Common myeloid progenitor, CD34-positive (primary cell): ENCODE results near the gene TSPAN5.
A peak's percentile ranks its signal among the peaks of the same experiment; 100 is the strongest.

ENCODE experiments used
- CTCF ChIA-PET: fragments of 350-600 bp; sonication (Branson Sonifier 250); formaldehyde crosslinking; loops from one replicate; lab custom pipeline; 2021; ENCODE audit warnings: antibody characterized with exemption; lab: Charles Lee
- POLR2A ChIA-PET: fragments of 350-600 bp; sonication (Branson Sonifier 250); formaldehyde crosslinking; loops from one replicate; lab custom pipeline; 2021; ENCODE audit warnings: antibody characterized with exemption; lab: Charles Lee
- DNase-seq, 3 donors: peaks; one replicate each; pipeline versions ENCODE4 v3.0.0 to v3.0.0-alpha.2; 2013
- H3K27ac ChIP-seq, 2 experiments: 1 replicate in 1 of 2; 2 replicates in 1 of 2; pipeline ENCODE4 v1.7.0; 2013; ENCODE audit warnings: inconsistent platforms in 2 of 2, low read length in 2 of 2, mild to moderate bottlenecking in 2 of 2, low read depth in 1 of 2, moderate library complexity in 1 of 2; ENCODE audit not compliant: severe bottlenecking in 2 of 2, insufficient read depth in 1 of 2, poor library complexity in 1 of 2
- H3K27me3 ChIP-seq, 5 experiments: replicated peaks in 2 of 5; 1 replicate in 3 of 5; 2 replicates in 2 of 5; pipeline versions ENCODE4 v1.6.1 to v1.7.0; 2013; ENCODE audit warnings: low read length in 4 of 5, mild to moderate bottlenecking in 2 of 5, moderate library complexity in 2 of 5, inconsistent platforms in 1 of 5; ENCODE audit not compliant: insufficient read depth in 5 of 5, control insufficient read depth in 4 of 5
- H3K36me3 ChIP-seq, 4 experiments: 1 replicate in 2 of 4; 2 replicates in 2 of 4; pipeline versions ENCODE4 v1.6.1 to v1.7.0; 2013; ENCODE audit warnings: low read length in 3 of 4, control low read depth in 1 of 4, mild to moderate bottlenecking in 1 of 4; ENCODE audit not compliant: control insufficient read depth in 4 of 4, insufficient read depth in 4 of 4
- H3K4me1 ChIP-seq, 4 experiments: 1 replicate in 3 of 4; 2 replicates in 1 of 4; pipeline versions ENCODE4 v1.6.1 to v1.7.1; 2013; ENCODE audit warnings: low read length in 3 of 4, mild to moderate bottlenecking in 3 of 4, control low read depth in 1 of 4, inconsistent platforms in 1 of 4, moderate library complexity in 1 of 4; ENCODE audit not compliant: control insufficient read depth in 4 of 4, insufficient read depth in 4 of 4; ENCODE audit errors: control extremely low read depth in 1 of 4
- H3K4me3 ChIP-seq, 7 experiments: 1 replicate in 4 of 7; 2 replicates in 3 of 7; pipeline versions ENCODE4 v1.5.1 to v1.7.0; 2013; ENCODE audit warnings: mild to moderate bottlenecking in 7 of 7, low read length in 6 of 7, moderate library complexity in 6 of 7, inconsistent platforms in 2 of 7, low read depth in 2 of 7, control low read depth in 1 of 7; ENCODE audit not compliant: insufficient read depth in 4 of 7, control insufficient read depth in 1 of 7; ENCODE audit errors: extremely low read depth in 1 of 7
- H3K9me3 ChIP-seq, 5 experiments: 1 replicate in 4 of 5; 2 replicates in 1 of 5; pipeline versions ENCODE4 v1.6.1 to v1.7.1; 2013; ENCODE audit warnings: low read length in 4 of 5, mild to moderate bottlenecking in 2 of 5, inconsistent platforms in 1 of 5, low read depth in 1 of 5, moderate library complexity in 1 of 5; ENCODE audit not compliant: control insufficient read depth in 4 of 5, insufficient read depth in 2 of 5; ENCODE audit errors: control extremely low read depth in 1 of 5
- WGBS: methylation state at CpG from one replicate; pipeline ENCODE4 v1.1.5; 2013; ENCODE audit not compliant: insufficient coverage; 5-methylcytosine and 5-hydroxymethylcytosine counted together

TSPAN5 gene

GRCh38 chr4:98685225-98686042 lies 27.0 kb upstream of the TSPAN5 start:
- 100% methylated on average over 1 of the region's 8 CpGs for WGBS
- POLR2A ChIA-PET: no interaction called here
- Histone ChIP-seq H3K9me3 (no peaks in the 10 kb centered on the region), H3K27ac (no peak overlapping the region), H3K36me3 (no peaks in the 10 kb centered on the region), H3K4me1 (peaks cover 5 to 11% (median 5%) of the 10 kb centered on the region in 4 experiments), H3K4me3 (no peak overlapping the region), H3K27me3 (no peaks in the 10 kb centered on the region)
- no peak for DNase-seq
- CTCF ChIA-PET: no interaction called here

DNA sequence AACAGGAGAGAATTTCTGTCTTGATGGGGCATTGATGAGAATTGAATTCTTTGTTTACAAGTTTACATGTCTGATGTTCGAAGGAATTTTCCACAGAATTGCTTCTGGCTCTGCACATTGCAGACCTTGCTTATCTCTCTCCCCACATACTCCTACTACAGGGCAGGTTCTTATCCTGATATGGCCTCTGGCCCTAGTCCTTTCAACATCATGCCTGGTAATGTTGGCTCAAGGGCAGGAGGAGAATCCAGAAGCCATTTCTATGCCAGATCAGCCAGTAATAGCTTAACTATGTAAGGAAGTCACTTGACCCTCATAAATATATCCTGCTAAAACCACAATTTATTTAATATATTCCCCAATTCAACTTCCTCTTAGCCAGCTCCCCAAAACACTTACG lies 24.3 kb upstream of the TSPAN5 start:
- no peaks in the 10 kb centered on the region for H3K9me3 ChIP-seq
- ChIA-PET CTCF (no interaction called here), POLR2A (no interaction called here)
- no peak overlapping the region for H3K27ac ChIP-seq
- WGBS: no CpG with 5 or more reads among the region's 2 CpGs
- no peak overlapping the region for H3K4me3 ChIP-seq
- no peaks in the 10 kb centered on the region for H3K27me3 ChIP-seq
- H3K4me1 ChIP-seq: peaks cover 0 to 6% (median 5%) of the 10 kb centered on the region in 4 experiments
- H3K36me3 ChIP-seq: no peaks in the 10 kb centered on the region
- peak in 1 of 3 donors; percentile 34 for DNase-seq

- H3K9me3 ChIP-seq: no peaks in the 10 kb centered on the region
- ChIA-PET CTCF (interaction anchor here (0.6 kb wide), 1 partner anchor 109 kb away, joined by 3 read pairs; no protein-coding TSS in a partner anchor), POLR2A (no interaction called here)
- peaks cover 0 to 6% (median 5%) of the 10 kb centered on the region in 4 experiments for H3K4me1 ChIP-seq
- H3K4me3 ChIP-seq: no peak overlapping the region
- no peaks in the 10 kb centered on the region for H3K36me3 ChIP-seq
- DNase-seq: no peak
- H3K27ac ChIP-seq: no peak overlapping the region
- no peaks in the 10 kb centered on the region for H3K27me3 ChIP-seq
Measured at GRCh38 chr4:98680806-98681205, 22.4 kb upstream of the TSPAN5 start.

DNA sequence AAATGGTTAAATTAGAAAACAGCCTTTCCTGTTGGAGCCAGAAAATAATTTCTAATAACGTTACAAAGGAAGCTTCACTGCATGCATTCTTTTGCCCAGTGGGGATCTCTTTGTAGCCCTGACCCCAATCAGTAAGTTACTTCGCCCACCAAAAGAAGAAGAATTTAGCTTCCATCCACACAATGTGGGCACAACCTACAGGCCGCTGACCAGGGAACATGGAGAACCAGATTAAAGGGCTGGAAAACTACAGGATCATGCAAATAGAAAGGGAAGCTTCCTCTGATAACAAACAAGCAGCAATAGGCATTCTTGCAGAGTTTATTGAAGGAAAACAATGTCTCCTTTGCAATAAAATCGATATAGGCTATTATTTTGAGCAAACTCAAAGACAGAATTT lies 21.3 kb upstream of the TSPAN5 start:
- Histone ChIP-seq H3K9me3 (no peaks in the 10 kb centered on the region), H3K4me1 (peaks cover 0 to 6% (median 5%) of the 10 kb centered on the region in 4 experiments), H3K27me3 (no peaks in the 10 kb centered on the region), H3K36me3 (no peaks in the 10 kb centered on the region), H3K4me3 (no peak overlapping the region), H3K27ac (no peak overlapping the region)
- ChIA-PET CTCF (interaction anchor here (1.2 kb wide), 1 partner anchor 10 kb away, joined by 3 read pairs; no protein-coding TSS in a partner anchor), POLR2A (no interaction called here)
- WGBS: 85% methylated on average over 3 of the region's 4 CpGs
- DNase-seq: no peak

GRCh38 chr4:98677799-98678198 lies 19.4 kb upstream of the TSPAN5 start:
- H3K4me3 ChIP-seq: no peak overlapping the region
- ChIA-PET CTCF (no interaction called here), POLR2A (no interaction called here)
- no peaks in the 10 kb centered on the region for H3K36me3 ChIP-seq
- WGBS: 100% methylated on average over 2 of the region's 3 CpGs
- peaks cover 0 to 10% (median 7%) of the 10 kb centered on the region in 4 experiments for H3K4me1 ChIP-seq
- DNase-seq: no peak
- no peak overlapping the region for H3K27ac ChIP-seq
- H3K9me3 ChIP-seq: no peaks in the 10 kb centered on the region
- no peaks in the 10 kb centered on the region for H3K27me3 ChIP-seq

DNA sequence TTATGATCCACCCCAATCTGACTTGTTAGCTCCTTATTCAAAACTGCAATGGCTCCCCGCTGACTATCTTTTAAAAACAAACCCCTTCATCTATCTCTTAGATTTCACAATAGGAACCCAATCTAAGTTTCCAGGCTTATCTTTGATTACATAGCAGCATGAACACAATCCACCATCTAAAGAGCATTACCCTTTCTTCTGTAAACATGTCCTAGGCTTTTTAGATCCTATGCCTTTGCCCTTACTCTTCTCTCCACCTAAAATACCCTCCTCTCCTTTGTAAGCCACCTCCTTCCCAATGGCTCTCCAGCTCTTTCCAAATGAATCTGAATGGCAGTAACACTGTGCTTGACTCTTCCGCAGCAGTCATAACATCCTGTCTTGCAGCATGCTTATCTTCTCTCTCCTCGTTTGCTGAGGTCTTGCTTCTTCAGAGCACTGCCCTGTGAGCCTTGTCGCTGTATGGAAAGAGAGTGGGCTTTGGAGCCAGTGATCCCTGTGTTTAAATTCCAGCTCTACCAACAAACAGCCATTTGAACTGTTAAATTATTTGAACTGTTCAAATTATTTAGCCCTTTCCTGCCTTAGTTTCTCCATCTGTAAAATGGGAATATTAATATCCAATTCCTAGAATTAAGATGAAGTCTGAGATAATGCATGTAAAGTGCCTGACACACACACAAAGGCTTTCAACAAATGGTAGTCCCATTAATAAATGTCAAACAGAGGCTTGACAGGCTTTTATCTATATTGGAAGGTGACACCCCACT lies 16.2 kb upstream of the TSPAN5 start:
- DNase-seq: no peak
- POLR2A ChIA-PET: no interaction called here
- Histone ChIP-seq H3K9me3 (no peaks in the 10 kb centered on the region), H3K4me3 (no peak overlapping the region), H3K36me3 (no peaks in the 10 kb centered on the region), H3K4me1 (peaks cover 0 to 11% (median 7%) of the 10 kb centered on the region in 4 experiments), H3K27ac (no peak overlapping the region), H3K27me3 (no peaks in the 10 kb centered on the region)
- CTCF ChIA-PET: no interaction called here
- 97% methylated on average over 4 of the region's 4 CpGs for WGBS

GRCh38 chr4:98673978-98674377 lies 15.6 kb upstream of the TSPAN5 start:
- no peaks in the 10 kb centered on the region for H3K27me3 ChIP-seq
- H3K4me3 ChIP-seq: no peak overlapping the region
- no peak for DNase-seq
- POLR2A ChIA-PET: no interaction called here
- no peaks in the 10 kb centered on the region for H3K36me3 ChIP-seq
- 100% methylated on average over 6 of the region's 6 CpGs for WGBS
- H3K4me1 ChIP-seq: peaks cover 0 to 11% (median 7%) of the 10 kb centered on the region in 4 experiments
- no peaks in the 10 kb centered on the region for H3K9me3 ChIP-seq
- CTCF ChIA-PET: no interaction called here
- H3K27ac ChIP-seq: no peak overlapping the region
